NCI-H2107 (cell line): Measurements from ENCODE around the gene ZSCAN31.
A peak's percentile ranks its signal among the peaks of the same experiment; 100 is the strongest.
"Not testable (repeated sequence)": the region's sequence is repeated elsewhere in the genome, so short reads cannot be mapped to it uniquely, and the experiment has no call there.

Source experiments
- DNase-seq: peaks from one replicate; lab custom pipeline; 2025; lab: John Stamatoyannopoulos, UW

Gene ZSCAN31

DNA sequence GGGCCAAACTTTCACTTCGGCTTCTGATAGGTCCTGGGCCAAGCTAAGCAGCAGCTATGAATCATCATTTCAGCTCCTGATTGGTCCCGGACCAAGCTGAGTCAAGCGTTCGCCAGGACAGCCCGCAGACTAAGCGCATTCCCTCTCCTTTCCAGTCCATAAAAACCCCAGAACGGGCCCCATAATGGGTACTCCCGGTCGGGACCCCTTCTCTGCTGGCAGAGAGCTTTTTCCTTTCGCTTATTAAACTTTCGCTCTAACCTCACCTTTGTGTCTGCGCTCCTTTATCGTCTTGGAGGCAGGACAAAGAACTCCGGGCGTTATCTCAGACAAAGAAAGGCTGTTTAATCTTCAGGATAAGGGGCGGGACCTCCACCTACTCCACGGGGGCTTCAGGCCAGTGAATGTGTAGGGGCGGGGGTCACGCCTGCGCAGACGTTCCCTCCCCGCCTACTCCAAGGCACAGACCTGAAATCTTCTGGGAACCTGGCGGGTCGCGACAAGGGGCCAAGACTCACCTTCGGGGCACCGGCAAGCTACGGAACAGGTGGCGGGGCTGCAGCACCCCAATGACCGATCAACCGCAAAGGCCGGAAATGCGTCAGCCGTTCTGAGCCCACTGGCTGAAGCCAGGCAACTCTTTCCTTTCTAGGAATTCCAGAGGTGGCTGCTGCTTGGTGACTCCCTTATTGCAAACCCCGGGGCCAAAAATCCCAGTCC, at the start of gene ZSCAN31:
TSS of gene ZSCAN31 (minus strand) at position 585 of the 720 bp plus-strand sequence. CDS start 6,465 bp downstream, outside the sequence.
- DNase-seq: peak; percentile 25

DNA sequence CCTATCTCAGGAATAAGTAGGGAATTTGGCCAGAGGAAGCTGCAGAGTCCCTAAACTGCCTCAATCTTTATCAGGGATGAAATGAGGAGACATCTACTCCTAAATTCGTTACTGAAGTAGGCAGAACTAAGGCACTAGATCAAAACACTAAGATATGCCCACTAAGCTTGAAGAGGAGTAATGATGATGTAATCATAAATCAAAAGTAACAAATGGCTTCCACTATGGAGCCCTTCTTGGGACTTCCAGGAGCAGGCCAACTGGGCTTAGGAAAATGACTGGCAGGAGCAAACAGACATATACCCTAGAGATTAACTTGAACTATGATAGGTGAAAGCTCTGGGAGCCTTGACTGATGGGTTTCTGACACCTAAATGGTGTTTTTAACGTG, 48.2 kb upstream of the ZSCAN31 start:
- no peak for DNase-seq

DNA sequence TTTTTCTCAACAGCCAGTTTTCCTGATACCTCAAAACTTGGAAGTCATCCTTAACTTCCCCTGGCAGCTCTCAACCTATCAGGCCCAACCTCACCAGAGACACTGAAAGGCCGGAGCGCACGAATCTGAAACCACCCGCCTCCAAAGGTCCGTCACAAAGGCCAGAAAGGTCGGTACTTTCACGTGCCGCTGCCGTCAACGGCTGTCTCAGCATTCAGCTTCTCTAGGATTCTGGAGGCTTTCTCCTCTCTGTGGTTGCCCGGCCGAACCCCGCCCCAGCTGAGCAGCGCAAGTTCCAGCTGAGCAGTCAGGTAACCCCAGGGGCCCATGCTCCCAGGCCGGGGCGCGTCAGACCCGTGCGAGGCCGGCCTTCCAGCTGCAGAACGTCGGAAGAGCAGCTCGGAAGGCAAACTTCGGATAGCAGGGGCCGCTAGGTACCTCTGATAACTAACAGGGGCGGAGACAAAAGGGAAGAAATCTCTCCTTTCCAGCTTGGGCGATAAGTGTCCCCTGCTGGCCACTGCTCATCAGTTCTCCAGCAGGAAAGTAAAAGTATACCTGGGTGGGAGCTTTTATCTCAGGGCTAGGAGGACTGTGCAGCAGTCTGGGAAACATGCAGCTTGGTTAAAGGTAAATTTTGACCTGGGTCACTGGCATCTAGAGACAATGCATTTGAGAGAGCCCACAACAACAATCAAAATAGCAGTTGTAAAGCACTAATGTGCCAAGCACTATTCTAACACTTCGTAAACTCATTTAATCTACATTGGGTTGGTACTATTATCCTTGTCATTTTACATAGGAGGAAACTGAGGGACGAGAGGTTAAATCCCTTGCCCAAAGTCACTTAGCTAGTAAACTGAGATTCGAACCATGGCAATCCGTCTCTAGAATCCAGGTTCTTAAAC, 47.5 kb upstream of the ZSCAN31 start:
- no peak for DNase-seq

DNA sequence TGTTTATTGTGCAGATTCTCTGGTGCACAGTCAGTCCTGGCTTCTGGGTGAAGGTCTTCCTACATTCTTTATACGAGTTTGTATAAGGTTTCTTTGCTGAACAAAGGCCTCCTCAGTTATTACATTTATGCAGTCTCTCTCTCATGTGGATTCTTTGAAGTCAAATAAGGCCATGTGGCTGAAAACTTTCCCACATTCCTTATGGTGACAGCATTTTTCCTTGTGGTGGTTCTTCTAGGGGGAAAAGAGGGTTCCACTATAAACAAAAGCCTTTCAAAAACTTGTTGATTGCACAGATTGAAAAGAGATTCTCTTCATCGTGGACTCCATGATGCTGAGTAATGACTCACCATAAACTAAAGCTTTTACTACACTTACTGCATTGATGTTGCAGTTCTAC, 44.4 kb upstream of the ZSCAN31 start:
- no peak for DNase-seq

DNA sequence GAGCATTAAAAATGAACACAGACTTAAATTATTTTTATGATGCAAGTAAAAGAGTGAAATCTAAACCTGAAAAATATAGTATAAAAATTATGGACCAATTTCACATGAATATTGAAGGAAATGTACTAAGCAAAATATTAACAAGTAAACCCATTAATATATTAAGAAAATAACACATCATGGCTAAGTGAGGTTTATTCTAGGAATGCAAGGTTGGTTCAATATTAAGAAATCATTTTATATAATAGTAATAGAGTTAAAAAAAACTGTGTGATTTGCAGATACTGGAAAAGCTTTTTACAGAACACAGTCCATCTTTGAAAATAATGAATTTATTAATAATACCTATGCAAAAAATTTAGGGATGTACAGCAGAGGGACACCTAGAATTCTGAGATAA, 42.7 kb upstream of the ZSCAN31 start:
- DNase-seq: no peak

DNA sequence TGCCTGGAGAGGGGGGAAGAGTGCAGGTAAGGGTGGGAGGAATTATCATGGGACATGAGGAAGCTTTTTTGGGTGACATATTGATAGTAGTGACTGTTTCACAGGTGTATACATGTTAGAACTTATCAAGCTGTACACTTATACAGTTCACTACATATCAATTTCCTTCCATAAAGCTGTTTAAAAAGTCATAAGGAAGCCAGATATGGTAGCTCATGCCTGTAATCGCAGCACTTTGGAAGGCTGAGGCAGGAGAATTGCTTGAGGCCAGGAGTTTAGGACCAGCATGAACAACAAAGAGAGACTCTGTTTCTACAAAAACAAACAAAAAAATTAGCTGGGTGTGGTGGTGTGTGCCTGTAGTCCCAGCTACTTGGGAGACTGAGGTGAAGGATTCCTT, 41.9 kb upstream of the ZSCAN31 start:
- no peak for DNase-seq

DNA sequence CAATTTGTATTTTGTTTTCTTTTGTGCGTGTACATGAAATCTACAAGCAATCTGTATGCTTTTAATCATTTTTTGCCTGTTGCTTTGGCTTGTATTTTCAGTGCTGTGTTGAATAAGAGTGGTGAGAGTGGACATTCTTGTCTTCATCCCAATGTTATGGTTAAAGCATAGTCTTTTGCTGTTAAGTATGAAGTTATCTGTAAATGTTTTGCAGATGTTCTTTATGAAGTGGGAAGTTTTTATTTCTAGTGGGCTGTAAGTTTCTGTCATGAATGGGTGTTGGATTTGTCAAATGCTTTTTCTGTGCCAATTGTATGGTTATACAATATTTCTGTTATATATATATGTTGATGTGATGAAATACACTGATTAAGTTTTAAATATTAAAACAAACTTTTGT, 38.0 kb upstream of the ZSCAN31 start:
- DNase-seq: no peak

DNA sequence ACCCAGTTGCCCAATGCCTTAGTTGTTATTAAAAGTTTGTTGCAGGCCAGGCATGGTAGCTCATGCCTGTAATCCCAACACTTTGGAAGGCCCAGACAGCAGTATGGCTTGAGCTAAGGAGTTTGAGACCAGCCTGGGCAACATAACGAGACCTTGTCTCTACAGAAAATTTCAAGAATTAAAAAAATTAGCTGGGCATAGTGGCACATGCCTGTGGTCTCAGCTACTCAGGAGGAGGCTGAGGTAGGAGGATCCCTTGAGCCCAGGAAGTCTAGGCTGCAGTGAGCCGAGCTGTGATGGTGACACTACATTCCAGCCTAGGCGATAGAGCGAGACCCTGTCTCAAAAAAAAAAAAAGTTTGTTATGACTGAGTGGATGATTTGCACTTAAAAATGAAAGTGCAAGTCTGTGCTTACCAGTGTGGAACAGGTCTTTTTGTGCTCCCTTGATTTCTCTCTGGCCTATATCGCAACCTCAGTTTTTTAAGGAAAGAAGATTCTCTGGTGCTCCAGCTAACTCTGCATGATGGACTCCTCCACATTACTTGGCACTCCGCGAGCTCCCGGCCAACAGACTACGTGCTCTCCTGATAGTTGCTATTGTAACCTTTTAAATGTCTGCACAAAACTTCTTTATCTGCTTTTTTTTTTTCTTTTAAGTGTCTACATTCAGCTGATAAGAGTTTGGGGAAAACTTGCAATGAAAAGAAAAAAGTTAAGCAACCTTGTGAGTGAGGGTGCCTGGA, 35.9 kb upstream of the ZSCAN31 start:
- no peak for DNase-seq

DNA sequence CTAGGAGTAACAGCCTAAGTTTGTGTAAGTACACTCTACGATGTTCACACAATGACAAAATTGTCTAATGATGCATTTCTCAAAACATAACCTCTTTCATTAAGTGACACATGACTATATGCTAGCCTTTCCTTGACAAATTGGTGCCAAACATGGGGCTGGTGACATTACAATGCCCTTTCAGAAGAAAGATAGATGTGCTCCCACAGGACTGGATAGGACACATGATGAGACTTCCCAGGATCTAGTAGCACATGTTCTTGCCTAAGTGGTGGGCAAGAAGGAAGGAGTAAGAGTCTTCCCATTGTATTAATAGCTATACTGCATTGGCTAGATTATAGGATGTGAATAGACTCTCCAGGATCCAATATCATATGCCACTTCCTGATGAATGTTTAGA, 35.3 kb upstream of the ZSCAN31 start:
- no peak for DNase-seq

DNA sequence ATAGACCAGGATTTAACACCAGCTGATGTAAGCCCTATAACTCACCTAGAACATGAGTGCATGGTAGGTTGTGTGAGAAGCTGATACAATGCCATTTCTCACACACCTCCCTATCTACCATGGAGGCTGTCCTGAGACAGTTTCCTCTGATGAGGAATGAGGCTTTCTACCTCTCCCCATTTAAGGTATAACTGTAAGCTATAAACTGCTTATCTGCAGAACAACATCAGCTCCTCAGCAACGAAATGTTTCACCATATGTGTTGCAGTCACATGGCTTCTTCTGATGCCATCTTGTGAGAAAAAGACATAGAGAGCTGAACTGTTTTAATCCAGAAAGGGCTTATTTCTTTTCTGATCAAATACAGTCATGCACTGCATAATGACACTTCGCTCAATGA, 34.5 kb upstream of the ZSCAN31 start:
- DNase-seq: no peak

DNA sequence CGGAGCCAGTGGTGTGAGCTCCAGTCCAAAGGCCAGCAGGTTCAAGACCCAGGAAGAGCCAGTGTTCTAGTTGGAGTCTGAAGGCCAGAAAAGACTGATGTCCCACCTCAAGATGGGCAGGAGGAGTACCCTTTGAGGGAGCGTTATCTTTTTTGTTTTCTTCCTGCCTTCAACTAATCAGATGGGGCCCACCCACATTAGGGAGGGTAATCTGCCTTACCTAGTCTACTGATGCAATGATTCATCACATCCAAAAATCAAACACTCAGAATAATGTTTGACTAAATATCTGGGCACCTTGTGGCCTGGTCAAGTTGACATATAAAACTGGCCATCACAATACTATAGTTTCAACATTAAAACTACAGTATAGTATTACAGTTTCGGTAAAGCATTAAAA, 33.5 kb upstream of the ZSCAN31 start:
- no peak for DNase-seq

DNA sequence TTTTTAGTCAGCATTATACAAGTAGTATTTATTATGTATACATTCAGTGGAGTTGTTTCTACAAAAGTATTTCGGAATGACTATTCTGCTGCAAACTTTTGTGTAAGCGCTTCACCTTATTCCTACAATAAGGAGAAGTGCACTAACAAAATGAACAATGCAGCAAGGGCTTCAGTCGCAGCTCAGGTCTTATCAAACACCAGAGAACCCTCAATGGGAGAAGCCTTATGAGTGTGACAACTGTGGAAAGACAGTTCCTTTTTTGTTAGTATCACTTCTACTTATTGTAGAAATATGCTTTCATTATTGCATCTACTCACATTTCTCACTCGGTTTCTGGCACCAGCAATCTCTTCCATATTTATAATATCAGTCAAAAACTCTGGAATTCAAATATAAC, 32.6 kb upstream of the ZSCAN31 start:
- no peak for DNase-seq

DNA sequence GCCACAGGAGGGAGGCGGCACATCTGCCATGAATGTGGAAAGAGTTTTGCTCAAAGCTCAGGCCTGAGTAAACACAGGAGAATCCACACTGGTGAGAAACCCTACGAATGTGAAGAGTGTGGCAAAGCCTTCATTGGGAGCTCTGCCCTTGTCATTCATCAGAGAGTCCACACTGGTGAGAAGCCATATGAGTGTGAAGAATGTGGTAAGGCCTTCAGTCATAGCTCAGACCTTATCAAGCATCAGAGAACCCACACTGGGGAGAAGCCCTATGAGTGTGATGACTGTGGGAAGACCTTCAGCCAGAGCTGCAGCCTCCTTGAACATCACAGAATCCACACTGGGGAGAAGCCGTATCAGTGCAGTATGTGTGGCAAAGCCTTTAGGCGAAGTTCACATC, 29.6 kb upstream of the ZSCAN31 start:
- not testable (repeated sequence) for DNase-seq

DNA sequence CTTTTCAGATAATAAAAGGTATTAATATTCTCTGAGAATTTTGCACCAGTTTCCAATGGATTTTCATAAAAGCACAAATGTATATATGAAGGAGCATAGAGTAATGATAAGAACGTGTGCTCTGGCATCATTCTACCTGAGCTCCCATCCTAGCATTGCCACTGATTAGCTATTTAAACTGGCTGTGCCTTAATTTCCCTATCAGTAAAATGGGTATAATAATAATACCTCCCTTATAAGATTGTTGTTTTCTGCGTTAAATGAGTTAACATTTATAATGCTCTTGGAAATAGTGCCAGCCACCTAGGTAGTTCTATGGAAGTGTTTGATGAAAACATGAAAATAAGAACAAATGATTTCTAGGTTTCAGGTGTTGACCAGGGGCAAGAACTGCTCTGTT, 25.0 kb upstream of the ZSCAN31 start:
- DNase-seq: no peak

DNA sequence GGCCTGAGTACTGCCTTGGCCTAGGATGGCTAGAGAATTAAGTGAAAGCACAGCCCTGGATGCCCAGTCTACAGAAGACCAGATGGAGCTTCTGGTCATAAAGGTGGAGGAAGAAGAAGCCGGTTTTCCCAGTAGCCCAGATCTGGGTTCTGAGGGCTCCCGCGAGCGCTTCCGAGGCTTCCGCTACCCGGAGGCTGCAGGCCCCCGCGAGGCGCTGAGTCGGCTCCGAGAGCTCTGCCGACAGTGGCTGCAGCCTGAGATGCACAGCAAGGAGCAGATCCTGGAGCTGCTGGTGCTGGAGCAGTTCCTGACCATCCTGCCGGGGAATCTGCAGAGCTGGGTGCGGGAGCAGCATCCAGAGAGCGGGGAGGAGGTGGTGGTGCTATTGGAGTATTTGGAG, 23.6 kb upstream of the ZSCAN31 start:
- not testable (repeated sequence) for DNase-seq

DNA sequence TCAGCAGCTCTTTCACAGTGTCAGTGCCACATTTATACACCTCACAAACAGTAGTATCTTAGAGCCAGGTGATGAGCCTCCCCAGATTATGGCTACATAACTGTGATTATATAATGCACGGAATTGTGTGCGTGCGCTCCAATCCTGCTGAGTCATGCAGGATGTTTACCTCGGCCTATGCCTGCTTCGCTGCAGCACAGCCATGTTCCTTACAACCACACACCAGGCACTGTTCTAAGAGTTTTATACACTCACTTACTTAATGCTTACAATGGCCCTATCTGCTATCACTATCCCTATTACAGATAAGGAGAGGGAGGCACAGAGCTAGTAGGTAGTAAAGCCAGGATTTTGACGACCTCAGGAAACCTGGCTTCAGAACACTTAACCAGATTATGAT, 21.1 kb upstream of the ZSCAN31 start:
- DNase-seq: no peak

DNA sequence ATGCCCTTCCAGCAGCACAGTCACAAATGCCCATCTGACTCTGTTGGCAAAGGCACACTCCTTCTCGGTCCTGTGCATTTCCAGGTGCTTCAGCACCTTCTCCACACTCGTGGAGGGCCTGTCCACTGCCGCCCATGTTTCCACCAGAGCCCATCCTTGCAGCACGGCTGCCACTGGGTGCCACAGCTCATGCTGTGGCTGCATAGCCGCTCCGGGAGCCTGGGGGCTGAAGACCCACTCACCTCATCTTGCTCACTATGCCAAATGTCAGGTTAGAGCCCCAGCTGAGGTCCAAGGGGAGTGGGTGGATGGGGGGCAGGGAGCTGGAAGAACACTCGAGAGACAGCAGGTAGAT, 20.7 kb upstream of the ZSCAN31 start:
- DNase-seq: no peak

DNA sequence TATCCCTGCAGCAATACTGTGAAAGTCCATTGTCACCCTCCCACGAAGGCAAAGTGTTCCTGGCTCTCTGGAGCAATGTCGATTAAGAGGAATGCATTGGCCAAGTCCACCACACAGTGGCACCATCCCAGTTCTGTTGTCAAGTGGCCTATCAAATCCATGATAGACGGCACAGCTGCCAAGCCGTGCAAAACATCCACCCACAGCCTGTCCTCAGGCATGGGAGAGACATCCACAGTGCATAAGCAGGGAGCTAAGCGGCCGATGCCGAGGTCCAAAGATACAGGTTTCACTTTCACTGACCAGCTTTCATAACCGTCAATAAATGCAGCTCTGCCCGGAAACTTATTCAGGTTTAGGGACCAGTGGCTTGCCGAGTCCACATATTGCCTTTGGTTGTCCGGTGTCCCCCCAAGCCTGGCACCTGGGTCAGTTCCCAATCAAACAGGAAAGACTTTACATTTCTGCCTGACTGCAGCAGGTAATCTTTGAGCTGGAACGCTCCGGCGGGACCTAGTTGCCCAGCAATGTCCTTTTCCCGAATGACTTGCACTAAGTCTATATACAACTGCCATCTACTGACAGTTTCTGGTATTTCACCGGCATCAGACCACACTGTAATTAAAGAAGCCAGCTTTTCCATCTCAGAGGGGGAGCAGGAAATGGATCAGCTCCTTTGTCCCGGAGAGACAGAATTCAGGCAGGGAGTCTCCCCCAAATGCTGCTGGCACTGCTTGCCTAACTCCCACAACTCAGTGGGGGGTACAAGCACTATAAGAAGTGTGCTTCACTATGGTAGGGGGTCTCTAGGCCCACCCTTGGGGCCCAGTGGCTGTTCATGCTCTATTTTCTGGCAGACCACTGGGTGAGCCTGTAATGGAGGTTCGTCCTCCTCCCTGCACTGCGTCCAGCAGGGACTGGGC, 20.1 kb upstream of the ZSCAN31 start:
- peak; percentile 42 for DNase-seq

DNA sequence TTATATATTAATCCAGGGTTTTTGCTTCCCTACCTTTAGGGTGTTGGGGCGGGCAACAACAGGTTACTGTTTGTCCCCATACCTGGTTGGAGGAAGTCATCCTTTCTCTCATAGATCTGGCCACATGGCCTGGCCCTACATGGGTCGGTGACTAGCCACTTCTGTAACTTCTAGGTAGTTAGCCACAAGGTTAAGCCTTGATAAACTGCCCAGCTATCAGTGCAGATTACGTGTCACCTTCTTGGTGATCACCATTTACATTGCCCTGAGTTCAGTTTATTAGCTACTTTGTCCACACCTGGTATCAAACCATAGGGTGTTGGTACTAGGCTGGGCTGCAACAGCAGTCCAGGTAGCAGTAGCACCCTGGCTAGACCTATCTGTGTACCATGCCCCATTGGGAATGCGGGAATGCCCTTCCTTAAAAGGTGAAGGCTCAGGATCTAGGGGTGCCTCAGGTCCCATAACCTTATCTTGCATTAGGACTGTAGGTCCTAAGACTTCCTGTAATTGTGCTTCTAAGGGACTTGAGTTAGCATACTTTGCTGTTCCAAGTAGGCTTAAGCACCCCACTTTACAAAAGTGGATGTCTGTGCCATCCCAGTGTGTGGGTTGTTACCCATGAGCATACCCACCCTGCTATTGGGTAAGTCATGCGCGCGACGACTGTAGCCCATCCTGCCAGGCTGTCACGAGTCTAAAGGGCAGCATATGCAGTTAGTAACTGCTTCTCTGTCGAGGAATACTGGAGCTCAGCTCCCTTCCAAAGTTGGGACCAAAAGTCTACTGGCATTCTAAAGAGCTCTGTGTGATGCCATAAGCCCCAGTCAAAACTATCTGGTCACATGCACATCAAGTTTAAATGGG, 19.0 kb upstream of the ZSCAN31 start:
- DNase-seq: no peak

DNA sequence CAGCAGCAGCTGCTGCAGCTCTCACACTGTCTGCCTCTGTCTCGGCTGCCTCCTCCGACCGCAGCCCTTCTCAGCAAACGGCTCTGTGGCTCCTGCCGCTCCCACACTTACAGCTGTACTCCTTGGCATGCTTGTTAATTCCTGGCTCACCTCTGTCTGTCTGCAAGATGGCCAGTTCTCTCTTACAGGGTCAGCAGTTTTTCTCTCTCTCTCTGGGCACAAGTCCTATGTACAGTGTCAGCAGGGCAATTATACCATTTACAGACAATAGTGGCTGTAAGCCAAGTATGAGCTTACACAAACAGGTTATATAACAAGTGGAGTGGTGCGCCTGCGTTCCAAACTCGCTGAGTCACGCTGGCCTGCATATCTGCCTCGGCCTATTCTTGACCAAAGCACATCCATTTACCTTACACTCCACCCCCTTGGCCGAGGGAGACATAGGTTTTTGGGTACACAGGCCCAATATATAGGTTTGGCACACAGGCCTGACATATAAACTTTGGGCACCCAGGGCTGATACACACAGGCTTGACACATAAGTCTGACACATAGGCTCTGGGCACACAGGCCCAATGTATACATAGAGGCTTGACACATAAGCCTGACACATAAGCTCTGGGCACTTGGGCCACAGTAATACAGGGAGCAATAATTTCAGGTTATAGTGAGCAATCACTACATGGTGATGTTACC, 18.2 kb upstream of the ZSCAN31 start:
- DNase-seq: no peak
